Measurements from ENCODE around the gene PCSK6.

The PCSK6 gene

DNA sequence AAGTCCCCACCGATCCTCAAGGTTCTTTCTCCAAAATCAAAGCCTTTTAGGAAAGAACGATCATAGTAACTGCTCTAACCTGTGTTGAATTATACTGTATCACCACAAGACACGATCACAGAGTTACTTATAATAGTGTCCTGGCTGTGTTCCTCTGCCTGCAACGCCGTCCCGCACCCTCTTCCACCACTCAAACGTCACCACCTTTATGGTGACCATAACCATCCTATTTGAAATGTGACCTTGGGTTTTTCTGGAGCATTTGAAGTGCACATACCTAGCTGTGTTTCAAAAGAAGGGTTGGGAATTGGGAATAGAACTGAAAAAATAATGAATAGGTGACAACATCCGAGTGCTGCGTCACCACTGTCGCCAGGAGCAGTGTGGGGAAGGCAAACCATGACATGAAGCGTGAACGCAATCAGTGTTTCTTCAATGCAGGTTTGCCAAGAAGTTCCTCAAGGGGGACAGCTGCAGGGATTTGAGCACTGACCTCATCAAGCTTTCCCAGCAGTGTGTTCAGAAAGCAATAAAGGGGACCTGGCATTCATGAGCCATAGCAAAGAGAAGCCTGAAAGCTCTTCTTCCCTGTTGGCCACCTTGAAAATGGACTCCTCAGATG, 211.5 kb downstream of the PCSK6 start:
- Histone ChIP-seq H3K9ac (ENCODE audit: low read depth, low read length) (peak overlapping the region; percentile 76; the same call in 1 of the 2 replicates), H2AFZ (ENCODE audit: low read depth, low read length) (peak overlapping the region; percentile 65), H3K27ac (ENCODE audit: low read length) (no peak overlapping the region)

DNA sequence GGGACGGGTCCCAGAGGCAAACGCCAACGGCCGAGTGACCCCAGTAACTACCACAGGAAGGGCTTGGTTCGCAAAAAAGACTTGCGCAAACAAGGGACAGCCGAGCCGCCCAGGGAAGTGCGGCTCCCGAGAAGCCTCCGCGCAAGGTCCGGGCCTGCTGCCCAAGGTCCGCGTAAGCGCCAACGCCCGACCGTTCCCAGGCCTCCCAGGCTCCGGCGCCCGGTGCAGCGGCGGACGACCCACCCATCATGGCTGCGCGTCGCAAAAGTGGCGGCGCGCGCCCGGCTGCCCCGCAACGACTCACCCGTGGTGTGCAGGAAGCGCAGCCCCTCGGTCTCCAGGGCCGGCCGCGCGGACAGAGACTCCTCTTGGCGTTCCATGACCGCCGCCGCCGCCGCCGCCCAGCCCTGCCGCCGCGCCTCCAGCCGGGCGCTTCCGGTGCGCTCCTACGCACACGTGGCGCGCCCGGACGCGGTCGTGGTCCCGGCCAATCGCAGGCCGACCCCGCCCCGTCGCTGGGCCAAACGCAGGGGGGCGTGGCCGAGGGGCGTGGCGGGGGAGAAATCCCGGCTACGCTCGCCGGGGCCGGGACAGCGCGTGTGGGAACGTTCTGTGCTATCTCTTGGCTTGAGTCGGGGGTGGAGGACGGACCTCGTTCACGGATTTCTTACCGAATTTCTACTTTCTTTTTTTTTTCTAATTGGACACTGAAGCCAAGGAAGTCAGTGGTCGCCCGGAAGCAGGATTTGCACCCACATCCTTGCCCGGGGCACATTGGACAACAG, 212.3 kb downstream of the PCSK6 start, which contains the start of gene SELENOS:
Gene SELENOS (minus strand): TSS at position 448 of the 785 bp plus-strand sequence. CDS start 68 bp downstream, at position 380.
- peak within 1 kb of the TSS; percentile 72 to 97 for H3K4me3 ChIP-seq (ENCODE audit: low read depth in 1 of 2, low read length in 2 of 2)
- peak within 1 kb of the TSS; percentile 82 for H2AFZ ChIP-seq (ENCODE audit: low read depth, low read length)
- TF ChIP-seq, protein P1, sequence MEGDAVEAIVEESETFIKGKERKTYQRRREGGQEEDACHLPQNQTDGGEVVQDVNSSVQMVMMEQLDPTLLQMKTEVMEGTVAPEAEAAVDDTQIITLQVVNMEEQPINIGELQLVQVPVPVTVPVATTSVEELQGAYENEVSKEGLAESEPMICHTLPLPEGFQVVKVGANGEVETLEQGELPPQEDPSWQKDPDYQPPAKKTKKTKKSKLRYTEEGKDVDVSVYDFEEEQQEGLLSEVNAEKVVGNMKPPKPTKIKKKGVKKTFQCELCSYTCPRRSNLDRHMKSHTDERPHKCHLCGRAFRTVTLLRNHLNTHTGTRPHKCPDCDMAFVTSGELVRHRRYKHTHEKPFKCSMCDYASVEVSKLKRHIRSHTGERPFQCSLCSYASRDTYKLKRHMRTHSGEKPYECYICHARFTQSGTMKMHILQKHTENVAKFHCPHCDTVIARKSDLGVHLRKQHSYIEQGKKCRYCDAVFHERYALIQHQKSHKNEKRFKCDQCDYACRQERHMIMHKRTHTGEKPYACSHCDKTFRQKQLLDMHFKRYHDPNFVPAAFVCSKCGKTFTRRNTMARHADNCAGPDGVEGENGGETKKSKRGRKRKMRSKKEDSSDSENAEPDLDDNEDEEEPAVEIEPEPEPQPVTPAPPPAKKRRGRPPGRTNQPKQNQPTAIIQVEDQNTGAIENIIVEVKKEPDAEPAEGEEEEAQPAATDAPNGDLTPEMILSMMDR (IDR thresholded peaks at IDR 0.05; ENCODE audit: borderline replicate concordance, extremely low read depth, low read length, poor library complexity, severe bottlenecking): no peak
- no peak for TF ChIP-seq EZH2 (IDR thresholded peaks at IDR 0.05; ENCODE audit: borderline replicate concordance, low read depth, low read length, severe bottlenecking)
- peaks cover 18% of the 10 kb centered on the region for H3K79me2 ChIP-seq (ENCODE audit: insufficient read depth, low read length)
- peak within 1 kb of the TSS; percentile 69 for H3K27ac ChIP-seq (ENCODE audit: low read length)
- H3K4me2 ChIP-seq (ENCODE audit: insufficient read depth, low read length): peak within 1 kb of the TSS; percentile 86
- H3K36me3 ChIP-seq (ENCODE audit: insufficient read depth, low read length): peaks cover 52% of the 10 kb centered on the region
- peak within 1 kb of the TSS; percentile 76 for H3K9ac ChIP-seq (ENCODE audit: low read depth, low read length)
- H3K9me3 ChIP-seq (ENCODE audit: insufficient read depth, low read length, severe bottlenecking): no peaks in the 10 kb centered on the region
- peaks cover 5% of the 10 kb centered on the region; the same call in 1 of the 2 replicates for H4K20me1 ChIP-seq (ENCODE audit: insufficient read depth, low read length)
- ATAC-seq (ENCODE audit: insufficient read depth, low read depth): peak; percentile 93
- no peaks in the 10 kb centered on the region for H3K27me3 ChIP-seq (ENCODE audit: insufficient read depth, low read length, poor library complexity)
- peak; percentile 83 for DNase-seq
- peaks cover 23% of the 10 kb centered on the region for H3K4me1 ChIP-seq (ENCODE audit: insufficient read depth, low read length)

More for the DNA sequence above, 211.5 kb downstream of the PCSK6 start:
- H3K4me3 ChIP-seq (ENCODE audit: low read depth in 1 of 2, low read length in 2 of 2): peak overlapping the region in 1 of 2 experiments; percentile 97; a peak in 2 of 4 replicates
- no peaks in the 10 kb centered on the region for H3K27me3 ChIP-seq (ENCODE audit: insufficient read depth, low read length, poor library complexity)
- peaks cover 54% of the 10 kb centered on the region for H3K36me3 ChIP-seq (ENCODE audit: insufficient read depth, low read length)
- TF ChIP-seq, protein P1 (IDR thresholded peaks at IDR 0.05; ENCODE audit: borderline replicate concordance, extremely low read depth, low read length, poor library complexity, severe bottlenecking): no peak
- TF ChIP-seq EZH2 (IDR thresholded peaks at IDR 0.05; ENCODE audit: borderline replicate concordance, low read depth, low read length, severe bottlenecking): no peak
- DNase-seq (no peak), ATAC-seq (ENCODE audit: insufficient read depth, low read depth) (no peak)
- H3K4me2 ChIP-seq (ENCODE audit: insufficient read depth, low read length): peak overlapping the region; percentile 86
- no peaks in the 10 kb centered on the region for H3K9me3 ChIP-seq (ENCODE audit: insufficient read depth, low read length, severe bottlenecking)
- H3K79me2 ChIP-seq (ENCODE audit: insufficient read depth, low read length): peaks cover 18% of the 10 kb centered on the region
- peaks cover 23% of the 10 kb centered on the region for H3K4me1 ChIP-seq (ENCODE audit: insufficient read depth, low read length)
- peaks cover 5% of the 10 kb centered on the region; the same call in 1 of the 2 replicates for H4K20me1 ChIP-seq (ENCODE audit: insufficient read depth, low read length)

DNA sequence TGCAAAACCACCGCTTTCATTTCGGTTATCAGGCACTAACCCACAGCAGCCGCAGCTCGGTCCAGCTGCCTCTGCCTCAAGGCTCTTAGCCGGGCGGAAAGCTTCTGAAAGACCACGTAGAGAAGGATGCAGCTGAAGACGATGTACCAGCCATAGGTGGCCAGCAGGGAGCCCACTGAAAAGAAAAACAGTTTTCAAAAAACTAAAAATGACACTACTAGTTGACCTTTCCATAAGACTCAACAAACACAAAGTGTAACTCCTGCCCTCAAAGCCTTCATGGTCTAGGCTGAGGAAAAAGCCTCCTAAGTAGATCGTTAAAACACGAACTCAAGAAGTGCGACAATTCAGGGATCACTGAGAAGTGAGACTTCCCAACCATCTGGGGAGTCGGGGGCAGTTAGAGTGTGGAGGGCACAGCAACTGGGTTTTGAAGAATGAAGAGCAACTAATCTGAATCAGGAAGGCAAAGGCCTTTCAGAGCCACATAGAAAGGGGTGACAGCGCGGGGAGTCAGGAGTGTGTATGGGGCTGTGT, 212.9 kb downstream of the PCSK6 start:
- Histone ChIP-seq H3K9me3 (ENCODE audit: insufficient read depth, low read length, severe bottlenecking) (no peaks in the 10 kb centered on the region), H3K4me1 (ENCODE audit: insufficient read depth, low read length) (peaks cover 23% of the 10 kb centered on the region), H3K79me2 (ENCODE audit: insufficient read depth, low read length) (peaks cover 18% of the 10 kb centered on the region), H3K9ac (ENCODE audit: low read depth, low read length) (peak overlapping the region; percentile 76), H4K20me1 (ENCODE audit: insufficient read depth, low read length) (peaks cover 5% of the 10 kb centered on the region; the same call in 1 of the 2 replicates), H3K4me3 (ENCODE audit: low read depth in 1 of 2, low read length in 2 of 2) (peak overlapping the region; percentile 72 to 97), H3K27ac (ENCODE audit: low read length) (peak overlapping the region; percentile 69), H3K4me2 (ENCODE audit: insufficient read depth, low read length) (peak overlapping the region; percentile 86), H3K27me3 (ENCODE audit: insufficient read depth, low read length, poor library complexity) (no peaks in the 10 kb centered on the region), H2AFZ (ENCODE audit: low read depth, low read length) (peak overlapping the region; percentile 82), H3K36me3 (ENCODE audit: insufficient read depth, low read length) (peaks cover 51% of the 10 kb centered on the region)
- ATAC-seq (ENCODE audit: insufficient read depth, low read depth) (peak; percentile 65), DNase-seq (peak; percentile 57)
- TF ChIP-seq, protein P1 (IDR thresholded peaks at IDR 0.05; ENCODE audit: borderline replicate concordance, extremely low read depth, low read length, poor library complexity, severe bottlenecking): peak; percentile 31
- no peak for TF ChIP-seq EZH2 (IDR thresholded peaks at IDR 0.05; ENCODE audit: borderline replicate concordance, low read depth, low read length, severe bottlenecking)
